HG03135 (cell line): Measurements from ENCODE around the gene TRIM42.
A peak's percentile ranks its signal among the peaks of the same experiment; 100 is the strongest.

Experiments
- ATAC-seq: cut with Tn5 transposase; IDR thresholded peaks from one replicate; pipeline ENCODE4 v1.9.1; 2021; ENCODE audit warnings: mild to moderate bottlenecking, moderate library complexity; ENCODE audit not compliant: unreplicated experiment

The TRIM42 gene

GRCh38 chr3:140709751-140710150 lies 31.9 kb downstream of the TRIM42 start:
- ATAC-seq, result no peak

GRCh38 chr3:140710711-140711389 lies 33.0 kb downstream of the TRIM42 start:
- no peak for ATAC-seq

- no peak for ATAC-seq
Observed at GRCh38 chr3:140711390-140712035, 33.6 kb downstream of the TRIM42 start.

GRCh38 chr3:140712301-140712700 lies 34.4 kb downstream of the TRIM42 start:
- ATAC-seq, result no peak

GRCh38 chr3:140715035-140715434 lies 37.2 kb downstream of the TRIM42 start:
- no peak for ATAC-seq

GRCh38 chr3:140717921-140718320 lies 40.1 kb downstream of the TRIM42 start:
- no peak for ATAC-seq

- ATAC-seq, result no peak
Observed at GRCh38 chr3:140719841-140720614, 42.2 kb downstream of the TRIM42 start.

- no peak for ATAC-seq
Observed at GRCh38 chr3:140723576-140723975, 45.7 kb downstream of the TRIM42 start.

- peak; percentile 71 for ATAC-seq
Observed at GRCh38 chr3:140724856-140725812, 47.3 kb downstream of the TRIM42 start.

- no peak for ATAC-seq
Observed at GRCh38 chr3:140726066-140726465, 48.2 kb downstream of the TRIM42 start.

GRCh38 chr3:140727886-140728285 lies 50.0 kb downstream of the TRIM42 start:
- ATAC-seq, result no peak

GRCh38 chr3:140731440-140732119 lies 53.7 kb downstream of the TRIM42 start:
- peak; percentile 89 for ATAC-seq

- ATAC-seq, result no peak
Observed at GRCh38 chr3:140733623-140734022, 55.8 kb downstream of the TRIM42 start.

- ATAC-seq, result no peak
Observed at GRCh38 chr3:140736863-140737460, 59.1 kb downstream of the TRIM42 start.

- no peak for ATAC-seq
Observed at GRCh38 chr3:140742116-140742515, 64.3 kb downstream of the TRIM42 start.

- ATAC-seq, result no peak
Observed at GRCh38 chr3:140748171-140748570, 70.3 kb downstream of the TRIM42 start.

- ATAC-seq, result no peak
Observed at GRCh38 chr3:140748903-140749302, 71.0 kb downstream of the TRIM42 start.
